Activated CD8-positive, alpha-beta T cell treated with anti-CD3 and anti-CD28 coated beads for 36 hours (primary cell): Measurements from ENCODE around the gene EPN1. TPM values are rescaled to one million over a fixed set of nuclear protein-coding genes. Genes with fewer than 3 reads are reported as not detected.

Source experiments
- ATAC-seq: fragments of 200-7000 bp; cut with Tn5 transposase; one replicate; pipeline ENCODE4 v1.10.0; 2021; ENCODE audit warnings: mild to moderate bottlenecking, moderate library complexity
- CTCF ChIA-PET: fragments of 350-600 bp; sonication (Branson Sonifier 250); formaldehyde crosslinking; loops from one replicate; lab custom pipeline; 2021; ENCODE audit warnings: antibody characterized with exemption; lab: Charles Lee
- POLR2A ChIA-PET: fragments of 350-600 bp; sonication (Branson Sonifier 250); formaldehyde crosslinking; loops from one replicate; lab custom pipeline; 2021; ENCODE audit warnings: antibody characterized with exemption; lab: Charles Lee
- DNase-seq: peaks from one replicate; pipeline ENCODE4 v3.0.0-alpha.2; 2020
- H3K27ac Mint-ChIP-seq: one replicate; pipeline ENCODE4 v1.8.0; 2021; ENCODE audit warnings: mild to moderate bottlenecking, mixed read lengths
- H3K27me3 Mint-ChIP-seq: one replicate; pipeline ENCODE4 v1.8.0; 2021; ENCODE audit warnings: mixed read lengths
- H3K36me3 Mint-ChIP-seq: one replicate; pipeline ENCODE4 v1.8.0; 2021; ENCODE audit warnings: low read depth, mixed read lengths
- H3K4me1 Mint-ChIP-seq: one replicate; pipeline ENCODE4 v1.8.0; 2021; ENCODE audit warnings: low read depth, mixed read lengths
- H3K4me3 Mint-ChIP-seq: one replicate; pipeline ENCODE4 v1.8.0; 2021; ENCODE audit warnings: mild to moderate bottlenecking, moderate library complexity, mixed read lengths
- H3K9me3 Mint-ChIP-seq: one replicate; pipeline ENCODE4 v1.8.0; 2021; ENCODE audit warnings: mixed read lengths
- CTCF ChIP-seq: fragments of 200-600 bp; IDR thresholded peaks from one replicate; pipeline ENCODE4 v1.8.0; 2022; ENCODE audit warnings: antibody characterized with exemption, mild to moderate bottlenecking
- intact Hi-C: fragments of 100-400 bp; cut with micrococcal nuclease; formaldehyde crosslinking; loops from one replicate; pipeline ENCODE4 v1.10.0; 2022
- total RNA-seq, 2 experiments: library from RNA; stranded (reverse); gene quantifications; one replicate each; pipeline ENCODE4 v1.2.3, GENCODE V29; 2021

Gene EPN1
- total RNA-seq, 2 experiments from 2014 or later = 36.2 to 37.7 TPM

DNA sequence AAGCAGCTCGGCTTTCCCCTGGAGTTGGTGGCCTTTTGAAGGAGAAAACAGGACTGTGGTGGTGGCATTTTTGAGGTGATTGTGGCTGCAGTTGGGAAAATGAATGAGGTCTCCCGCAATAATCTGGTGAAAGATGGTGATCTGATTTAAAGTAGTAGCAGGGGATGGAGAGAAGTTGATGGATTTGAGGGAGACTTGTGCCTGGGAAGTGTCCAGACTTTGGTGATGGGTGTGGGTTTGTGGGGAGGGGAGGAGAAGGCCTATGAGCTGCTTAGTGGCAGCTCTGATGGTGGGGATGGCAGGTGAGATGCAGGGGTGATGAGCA is 4.0 kb upstream of the EPN1 start:
- H3K9me3 Mint-ChIP-seq = no peaks in the 10 kb centered on the region
- intact Hi-C loops = no loop called here

GRCh38 chr19:55672418-55672817 is 2.6 kb upstream of the EPN1 start:
- no peak overlapping the region for H3K27ac Mint-ChIP-seq
- intact Hi-C loops = no loop called here

More for the DNA sequence above, 4.0 kb upstream of the EPN1 start:
- DNase-seq (no peak), ATAC-seq (no peak)
- CTCF ChIA-PET = interaction anchor here (0.7 to 2.2 kb wide), 7 partner anchors 8 to 203 kb away, joined by 3 to 8 read pairs (median 3); partner anchors contain the start of gene CCDC106
- POLR2A ChIA-PET = interaction anchor here (0.6 to 7.5 kb wide), 4 partner anchors 8 to 1628 kb away, joined by 3 to 57 read pairs (median 5); no protein-coding TSS in a partner anchor
- peak overlapping the region; percentile 34 for H3K27ac Mint-ChIP-seq
- peaks cover 29% of the 10 kb centered on the region for H3K4me1 Mint-ChIP-seq
- no peak for TF ChIP-seq CTCF
- peaks cover 53% of the 10 kb centered on the region for H3K36me3 Mint-ChIP-seq
- no peaks in the 10 kb centered on the region for H3K27me3 Mint-ChIP-seq
- no peak overlapping the region for H3K4me3 Mint-ChIP-seq

GRCh38 chr19:55673465-55673864 is 1.6 kb upstream of the EPN1 start:
- no peaks in the 10 kb centered on the region for H3K27me3 Mint-ChIP-seq
- no peak for ATAC-seq
- H3K27ac Mint-ChIP-seq = peak overlapping the region; percentile 53
- no peak for DNase-seq
- CTCF ChIA-PET = interaction anchor here (0.6 to 2.2 kb wide), 3 partner anchors 17 to 491 kb away, joined by 3 to 8 read pairs (median 6); no protein-coding TSS in a partner anchor
- POLR2A ChIA-PET = interaction anchor here (0.7 to 2.2 kb wide), 3 partner anchors 10 to 16 kb away, joined by 3 to 13 read pairs (median 3); no protein-coding TSS in a partner anchor
- H3K4me3 Mint-ChIP-seq = no peak overlapping the region
- H3K4me1 Mint-ChIP-seq = peaks cover 45% of the 10 kb centered on the region
- intact Hi-C loops = no loop called here
- H3K36me3 Mint-ChIP-seq = peaks cover 51% of the 10 kb centered on the region
- no peak for TF ChIP-seq CTCF
- no peaks in the 10 kb centered on the region for H3K9me3 Mint-ChIP-seq

More at GRCh38 chr19:55672418-55672817, 2.6 kb upstream of the EPN1 start:
- CTCF ChIA-PET = interaction anchor here (1.2 to 2.2 kb wide), 4 partner anchors 10 to 31 kb away, joined by 3 to 8 read pairs (median 6); no protein-coding TSS in a partner anchor
- Mint-ChIP-seq H3K27me3 (no peaks in the 10 kb centered on the region), H3K9me3 (no peaks in the 10 kb centered on the region), H3K36me3 (peaks cover 50% of the 10 kb centered on the region), H3K4me1 (peaks cover 37% of the 10 kb centered on the region), H3K4me3 (no peak overlapping the region)
- no peak for TF ChIP-seq CTCF
- DNase-seq (no peak), ATAC-seq (no peak)
- POLR2A ChIA-PET = interaction anchor here (0.7 to 7.5 kb wide), 3 partner anchors 9 to 26 kb away, joined by 4 to 57 read pairs (median 6); no protein-coding TSS in a partner anchor

DNA sequence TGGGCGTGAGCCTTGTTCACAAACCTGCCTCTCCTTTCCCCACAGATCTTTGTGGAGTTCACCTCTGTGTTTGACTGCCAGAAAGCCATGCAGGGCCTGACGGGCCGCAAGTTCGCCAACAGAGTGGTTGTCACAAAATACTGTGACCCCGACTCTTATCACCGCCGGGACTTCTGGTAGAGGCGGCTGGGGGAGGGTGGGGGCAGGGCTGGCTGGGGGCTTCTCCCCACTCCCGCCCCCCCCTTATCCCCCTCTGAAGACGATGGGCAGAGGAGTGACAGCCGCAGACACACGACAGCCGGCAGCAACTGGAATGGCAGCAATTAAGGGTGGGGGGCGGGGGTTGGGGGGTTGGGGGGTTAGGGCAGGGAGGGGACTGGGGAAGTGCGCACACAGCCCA is 1.1 kb upstream of the EPN1 start:
- POLR2A ChIA-PET = interaction anchor here (2.2 kb wide), 1 partner anchor 17 kb away, joined by 13 read pairs; no protein-coding TSS in a partner anchor
- intact Hi-C loops = no loop called here
- no peak for DNase-seq
- no peak for TF ChIP-seq CTCF
- Mint-ChIP-seq H3K27me3 (no peaks in the 10 kb centered on the region), H3K36me3 (peaks cover 55% of the 10 kb centered on the region), H3K4me1 (peaks cover 49% of the 10 kb centered on the region), H3K9me3 (no peaks in the 10 kb centered on the region), H3K27ac (peak overlapping the region; percentile 53), H3K4me3 (no peak overlapping the region)
- ATAC-seq = no peak
- CTCF ChIA-PET = interaction anchor here (1.5 kb wide), 1 partner anchor 21 kb away, joined by 6 read pairs; no protein-coding TSS in a partner anchor

- Mint-ChIP-seq H3K27me3 (no peaks in the 10 kb centered on the region), H3K9me3 (no peaks in the 10 kb centered on the region), H3K36me3 (peaks cover 53% of the 10 kb centered on the region), H3K4me1 (peaks cover 54% of the 10 kb centered on the region), H3K4me3 (peak overlapping the region; percentile 96), H3K27ac (peak overlapping the region; percentile 79)
- CTCF ChIA-PET = interaction anchor here (0.6 kb wide), 1 partner anchor 42 kb away, joined by 3 read pairs; no protein-coding TSS in a partner anchor
- DNase-seq (no peak), ATAC-seq (no peak)
- intact Hi-C loops = no loop called here
- TF ChIP-seq CTCF = no peak
- POLR2A ChIA-PET = interaction anchor here (0.7 to 2.2 kb wide), 2 partner anchors 10 to 17 kb away, joined by 3 to 13 read pairs; no protein-coding TSS in a partner anchor
These were observed 576 bp upstream of the EPN1 start for GRCh38 chr19:55674459-55674840.
